Stimulated activated CD4-positive, alpha-beta T cell treated with anti-CD3 and anti-CD28 coated beads, Interleukin-4, amount 100 ng/mL, for 4 hours (primary cell): ENCODE measurements around the gene DDX20.

Source experiments
- DNase-seq, 2 experiments: peaks; one replicate each; pipeline ENCODE4 v3.0.0-alpha.2; 2020

The DDX20 gene

DNA sequence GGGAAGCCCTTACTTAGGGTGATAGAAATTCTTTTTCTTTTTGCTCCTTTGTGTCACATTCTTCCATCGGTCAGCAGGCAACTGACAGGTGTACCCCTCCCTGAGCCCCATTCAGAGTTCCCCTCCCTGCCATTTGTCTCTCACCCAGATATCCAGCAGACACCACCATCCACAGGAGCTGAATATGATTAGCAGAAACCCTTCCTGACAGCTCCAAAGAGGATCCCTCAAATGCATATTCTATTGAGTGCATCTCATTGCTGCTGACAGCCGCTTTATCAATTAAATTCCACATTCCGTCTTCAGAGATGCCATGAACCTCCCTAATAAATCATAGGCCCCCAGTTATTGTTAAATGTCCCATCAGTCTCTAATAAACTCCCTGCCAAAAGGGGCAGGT lies 6.1 kb upstream of the DDX20 start:
- DNase-seq, result no peak

DNA sequence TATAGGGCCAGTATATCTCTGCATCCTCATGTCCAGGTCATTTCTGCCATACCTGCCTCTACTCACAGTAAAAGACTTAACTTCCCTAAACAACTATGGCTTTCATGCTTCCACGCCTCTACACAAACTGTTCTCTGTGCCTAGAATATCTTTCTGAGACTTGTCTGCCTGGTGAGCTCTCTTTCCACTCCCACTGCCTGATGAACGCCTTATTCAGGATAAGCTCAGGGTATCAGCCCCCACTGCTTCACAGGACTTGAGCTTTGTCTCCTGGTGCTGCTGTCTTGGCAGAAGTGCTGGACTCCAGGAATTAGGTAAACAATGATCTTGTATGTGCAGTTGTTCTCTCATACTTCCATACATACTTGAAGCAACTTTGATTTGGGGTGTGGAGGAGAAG lies 4.8 kb upstream of the DDX20 start:
- no peak for DNase-seq

DNA sequence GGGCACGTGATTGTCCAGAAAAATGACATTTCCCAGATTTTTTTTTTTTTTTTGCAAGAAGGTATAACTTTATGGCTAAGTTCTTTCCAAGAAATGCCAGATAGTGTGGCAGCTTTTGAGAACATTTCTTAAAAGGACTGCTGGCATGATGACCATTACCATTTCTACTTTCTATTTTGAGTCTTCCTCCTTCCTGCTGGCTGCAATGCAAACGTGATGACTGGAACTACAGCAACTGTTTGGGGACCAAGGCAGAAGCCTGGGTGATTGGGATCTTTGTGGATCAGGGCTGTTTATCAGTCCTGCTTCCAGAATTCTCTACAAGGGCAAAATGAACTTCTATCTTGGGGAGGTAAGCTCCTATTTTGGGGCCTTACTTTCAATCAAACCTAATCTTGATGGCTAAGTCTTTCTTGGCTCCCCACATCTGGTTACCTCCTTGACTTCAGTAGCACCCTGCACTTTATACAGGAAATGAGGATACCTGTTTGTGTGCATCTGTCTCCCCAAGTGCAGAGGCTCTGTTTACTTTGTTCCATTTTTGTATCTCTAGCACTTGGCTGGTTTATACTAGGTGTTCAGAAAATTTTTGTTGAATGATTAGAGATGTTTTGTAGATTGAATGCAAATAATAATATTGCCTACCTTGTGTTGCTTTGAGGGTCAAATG lies 3.7 kb upstream of the DDX20 start:
- no peak for DNase-seq

DNA sequence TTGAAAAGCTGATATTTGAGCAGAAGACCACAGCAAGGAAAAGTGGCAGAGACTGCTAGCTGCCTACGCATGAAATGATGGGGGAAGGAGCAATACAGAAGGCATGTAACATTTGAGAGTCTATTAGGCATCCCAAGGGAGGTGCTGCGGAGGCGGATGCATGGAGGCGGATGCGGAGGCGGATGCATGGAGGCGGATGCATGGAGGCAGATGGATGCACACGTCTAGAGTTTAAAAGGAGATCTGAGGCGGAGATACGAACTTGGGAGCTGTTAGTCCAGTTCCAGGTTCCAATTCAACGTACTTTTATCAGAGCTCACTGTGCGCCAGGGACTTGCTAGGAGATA lies 744 bp upstream of the DDX20 start:
- peak; percentile 19 to 25 for DNase-seq

DNA sequence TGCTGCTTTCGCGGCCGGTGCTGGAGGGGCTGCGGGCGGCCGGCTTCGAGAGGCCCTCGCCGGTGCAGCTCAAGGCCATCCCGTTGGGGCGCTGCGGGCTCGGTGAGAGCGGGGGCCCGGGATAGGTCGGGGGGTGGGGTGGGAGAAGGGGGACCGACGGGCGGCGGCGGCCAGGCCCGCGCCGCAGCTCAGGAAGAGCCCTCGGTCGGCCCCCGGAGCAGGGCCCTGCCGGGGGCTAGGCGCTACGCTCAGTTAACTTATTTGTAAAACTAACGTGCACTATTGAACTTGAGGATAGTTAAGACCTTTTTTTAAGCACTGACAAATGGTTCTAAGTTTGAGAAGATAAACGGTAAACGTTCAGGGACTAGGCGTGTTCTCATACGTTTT lies 418 bp downstream of the DDX20 start:
- no peak for DNase-seq

DNA sequence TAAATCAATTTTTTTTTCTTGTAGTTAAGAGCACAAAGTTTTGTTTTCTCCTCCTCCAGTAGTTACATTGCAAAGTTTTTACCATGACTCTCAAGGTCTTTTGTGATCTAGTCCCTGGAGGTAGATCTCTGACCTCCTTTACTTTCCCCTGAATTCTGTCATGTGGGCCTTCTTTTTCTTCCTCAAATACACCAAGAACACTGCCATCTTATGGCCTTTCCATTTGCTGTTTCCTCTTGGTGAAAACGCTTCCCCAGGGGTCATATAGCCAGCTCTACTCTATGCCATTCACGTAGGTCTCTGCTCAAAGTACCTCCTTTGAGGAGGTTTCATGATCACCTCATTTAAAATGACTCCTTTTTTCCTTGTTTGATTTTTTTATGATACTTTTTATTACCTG lies 2.7 kb downstream of the DDX20 start:
- no peak for DNase-seq

DNA sequence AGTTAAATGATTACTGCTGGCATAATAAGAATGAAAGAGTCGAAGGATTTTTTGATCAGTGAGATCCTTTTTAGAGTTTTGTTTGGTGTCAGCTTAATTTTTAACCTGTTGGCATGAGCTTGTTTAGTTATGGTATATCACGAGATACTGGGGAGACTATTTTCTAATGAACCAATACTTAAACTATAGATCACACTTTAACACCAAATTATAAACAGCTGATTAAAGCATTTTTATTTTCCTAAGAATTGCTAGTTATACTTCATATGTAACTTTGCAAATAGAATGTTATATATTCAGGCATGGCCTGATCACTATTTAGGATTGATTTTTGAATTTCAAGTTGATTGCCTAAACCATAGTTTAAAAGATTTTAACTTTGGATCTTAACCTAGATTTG lies 6.0 kb downstream of the DDX20 start:
- DNase-seq, result no peak

DNA sequence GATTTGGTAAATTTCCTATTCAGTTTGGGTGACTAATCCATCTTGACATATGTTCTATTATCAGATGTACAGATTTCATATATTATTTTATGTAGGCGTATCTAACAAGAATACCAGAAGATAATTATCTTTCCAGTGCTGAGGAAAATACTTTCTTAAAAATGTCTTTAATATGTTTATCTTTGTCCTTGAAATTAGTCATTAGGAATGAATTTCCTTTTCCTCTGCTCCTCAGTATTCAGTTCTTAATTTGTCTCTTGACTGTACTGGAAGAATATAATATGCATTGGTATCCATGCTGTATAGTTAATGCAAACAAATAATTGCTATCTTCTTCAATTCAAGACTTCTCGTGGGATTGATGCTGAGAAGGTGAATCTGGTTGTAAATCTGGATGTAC lies 6.6 kb downstream of the DDX20 start:
- DNase-seq, result no peak

DNA sequence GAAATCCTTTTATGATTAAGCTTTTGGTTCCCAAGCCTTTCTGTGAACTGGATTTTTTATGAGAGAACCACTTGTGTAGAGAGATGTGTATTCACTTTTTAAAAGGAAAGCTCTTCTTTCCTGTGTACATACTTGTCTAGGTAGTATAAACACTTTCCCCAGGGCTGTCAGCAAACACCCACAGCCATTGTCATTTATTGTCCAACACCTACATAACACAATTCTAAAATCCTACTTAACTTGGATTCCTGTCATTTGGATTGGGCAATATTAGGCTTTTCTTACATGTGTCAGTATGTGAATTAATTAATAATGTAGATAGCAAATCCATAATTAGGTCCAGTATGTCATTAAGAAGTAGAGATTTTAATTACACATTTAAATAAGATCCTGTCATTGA lies 12.3 kb downstream of the DDX20 start:
- no peak for DNase-seq

DNA sequence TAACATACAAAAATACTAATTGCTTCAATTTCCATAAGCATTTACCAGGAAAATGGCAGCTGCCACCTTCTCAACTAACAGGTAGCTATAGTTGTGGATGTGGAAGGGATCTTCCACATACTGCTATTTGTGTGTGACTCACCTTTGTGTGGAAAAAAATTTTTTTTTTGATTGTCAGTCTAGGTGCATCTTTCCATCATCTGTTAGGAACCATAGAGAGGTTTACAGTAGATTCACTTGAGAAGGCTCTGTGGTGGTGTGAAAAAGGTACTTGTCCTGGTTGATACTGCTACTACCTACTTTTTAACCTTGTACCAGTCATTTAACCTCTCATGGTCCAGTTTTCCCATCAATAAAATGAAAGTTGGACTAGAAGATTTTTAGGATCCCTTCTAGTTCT lies 12.9 kb downstream of the DDX20 start:
- no peak for DNase-seq

DNA sequence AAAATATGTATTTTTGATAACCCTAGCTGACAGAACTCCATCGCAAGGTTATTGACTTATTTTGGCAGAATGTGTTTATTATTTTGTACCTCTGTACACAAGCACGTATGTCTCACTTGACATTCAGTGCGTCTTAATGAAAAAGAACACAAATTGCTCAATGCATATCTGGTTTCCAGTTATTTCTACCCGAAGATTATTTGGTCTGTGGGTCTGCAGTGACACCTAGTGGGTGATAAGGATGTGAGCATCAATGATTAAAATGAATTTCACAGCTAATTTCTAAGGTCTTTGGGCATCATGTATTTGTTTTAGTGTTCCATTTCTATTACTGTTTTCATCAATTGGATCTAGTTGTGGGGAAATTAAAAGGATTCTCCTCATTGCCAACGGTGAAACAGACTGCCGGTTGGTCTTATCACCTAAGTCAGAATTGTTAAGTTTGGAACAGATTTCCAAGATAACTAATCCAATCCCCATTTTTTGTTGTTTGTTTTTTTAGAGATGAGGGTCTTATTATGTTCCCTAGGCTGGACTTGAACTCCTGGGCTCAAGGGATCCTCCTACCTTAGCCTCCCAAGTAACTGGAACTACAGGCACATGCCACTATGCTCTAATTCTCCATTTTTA lies 13.9 kb downstream of the DDX20 start:
- DNase-seq, result peak in 1 of 2 experiments; percentile 42

DNA sequence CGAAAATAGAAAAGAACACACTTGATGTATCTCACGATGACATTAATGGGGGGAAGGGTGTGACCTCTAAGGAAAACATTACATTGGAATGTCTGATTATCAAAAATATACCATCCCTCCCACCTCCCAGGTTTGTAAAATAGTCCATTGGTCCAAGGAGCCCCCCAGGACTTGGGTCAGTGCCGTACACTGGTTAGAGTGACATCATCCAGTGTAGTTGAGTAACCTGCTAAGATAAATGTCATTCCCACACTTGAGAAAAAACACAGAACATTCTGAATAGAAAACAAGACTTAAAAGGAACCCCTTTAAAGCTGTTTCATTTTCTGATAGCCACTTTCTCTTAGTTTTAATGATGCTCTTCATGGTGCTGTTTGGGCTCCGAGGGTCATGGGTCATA lies 15.2 kb downstream of the DDX20 start:
- DNase-seq, result no peak

DNA sequence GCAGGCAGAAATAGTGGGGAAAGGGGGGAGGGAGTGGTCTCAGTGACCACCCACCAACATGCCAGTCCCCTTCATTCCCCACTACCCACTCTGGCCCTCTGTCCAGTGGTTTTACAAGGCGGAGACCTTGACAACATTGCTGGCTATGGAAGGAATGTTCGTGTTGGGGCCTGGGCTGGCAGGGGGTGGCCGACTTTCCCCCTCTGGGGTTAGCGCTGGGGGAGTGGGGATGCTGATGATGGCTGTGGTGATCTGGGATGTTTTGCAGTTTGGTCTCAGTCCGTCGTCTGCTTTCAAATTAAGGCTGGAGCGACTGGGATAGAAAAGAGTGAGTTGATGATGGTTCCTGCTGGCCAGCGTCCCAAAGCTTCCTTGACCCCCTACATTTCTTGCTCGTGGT lies 20.3 kb downstream of the DDX20 start:
- DNase-seq, result no peak

DNA sequence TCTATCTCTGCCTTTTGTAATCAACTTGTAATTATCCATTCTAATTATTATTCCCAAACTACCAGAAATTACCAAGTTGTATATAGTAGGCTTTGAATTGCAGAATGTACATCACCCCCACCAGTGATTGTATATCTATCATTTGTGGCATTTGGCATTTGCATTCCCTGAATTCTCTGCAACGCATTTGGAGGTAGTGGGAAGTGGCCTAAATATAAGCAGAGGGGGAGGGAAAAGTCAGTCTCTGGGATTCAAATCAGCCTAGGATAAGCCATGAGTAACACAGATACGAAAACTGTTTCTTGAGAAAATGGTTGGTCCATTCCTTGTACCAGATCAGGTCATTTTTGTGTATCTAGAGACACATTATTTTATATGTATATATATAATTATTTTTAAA lies 20.7 kb downstream of the DDX20 start:
- no peak for DNase-seq

DNA sequence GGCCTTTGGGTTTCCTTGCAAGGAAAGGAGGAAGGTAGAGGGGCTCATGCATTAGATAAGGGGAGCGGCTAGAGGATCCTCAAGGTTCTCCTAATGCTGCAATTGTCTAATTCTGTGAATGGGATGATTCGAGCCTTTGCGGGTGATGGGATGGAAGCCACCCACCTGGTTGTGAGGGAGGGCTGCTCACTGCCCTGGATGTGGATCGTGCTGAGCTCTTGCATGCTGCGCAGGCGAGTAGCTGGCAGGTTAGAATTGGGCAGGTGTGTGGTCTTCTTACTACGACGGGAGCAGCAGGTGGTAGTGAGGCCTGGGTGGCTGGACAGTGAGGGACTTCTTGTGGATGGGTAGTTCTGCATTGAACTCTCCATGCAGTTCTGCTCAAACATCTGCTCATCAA lies 21.2 kb downstream of the DDX20 start:
- no peak for DNase-seq

DNA sequence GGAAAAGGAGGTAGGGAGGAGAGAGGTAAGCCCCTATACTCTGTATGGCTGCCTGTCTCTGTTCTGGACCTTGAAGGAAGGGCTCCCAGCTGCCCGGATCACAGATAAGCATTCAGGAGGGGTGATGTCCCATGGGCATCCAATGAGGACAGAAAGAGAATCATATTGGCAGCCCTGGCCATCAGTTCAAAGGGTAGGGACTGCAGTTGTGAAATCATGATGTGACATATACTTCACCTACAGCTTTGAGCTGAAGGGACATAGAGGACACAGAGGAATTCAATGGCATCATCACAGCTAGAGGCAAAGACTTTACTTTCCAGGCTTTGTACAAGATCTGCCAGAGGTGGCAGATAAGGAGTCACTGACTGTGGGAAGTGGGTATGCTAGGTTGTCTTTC lies 21.6 kb downstream of the DDX20 start:
- no peak for DNase-seq

DNA sequence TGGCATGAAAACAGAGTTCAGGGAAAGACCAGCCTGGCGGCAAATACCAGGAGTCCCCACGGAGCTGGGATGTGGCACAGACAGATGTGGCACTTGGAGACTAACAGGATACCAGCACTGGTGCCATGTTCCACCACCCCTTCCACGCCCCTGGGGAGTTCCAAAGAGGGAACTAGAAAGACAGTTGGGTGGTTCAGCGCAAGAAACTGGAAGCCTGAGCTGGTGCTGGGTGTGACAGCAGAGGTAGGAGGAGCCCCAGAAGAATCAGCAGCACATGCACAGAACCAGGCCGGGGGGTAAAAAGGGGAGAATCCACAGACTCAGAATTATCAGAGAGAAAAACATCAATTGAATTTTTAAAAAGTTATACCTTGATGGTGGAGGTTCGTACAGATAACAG lies 22.4 kb downstream of the DDX20 start:
- DNase-seq, result no peak

DNA sequence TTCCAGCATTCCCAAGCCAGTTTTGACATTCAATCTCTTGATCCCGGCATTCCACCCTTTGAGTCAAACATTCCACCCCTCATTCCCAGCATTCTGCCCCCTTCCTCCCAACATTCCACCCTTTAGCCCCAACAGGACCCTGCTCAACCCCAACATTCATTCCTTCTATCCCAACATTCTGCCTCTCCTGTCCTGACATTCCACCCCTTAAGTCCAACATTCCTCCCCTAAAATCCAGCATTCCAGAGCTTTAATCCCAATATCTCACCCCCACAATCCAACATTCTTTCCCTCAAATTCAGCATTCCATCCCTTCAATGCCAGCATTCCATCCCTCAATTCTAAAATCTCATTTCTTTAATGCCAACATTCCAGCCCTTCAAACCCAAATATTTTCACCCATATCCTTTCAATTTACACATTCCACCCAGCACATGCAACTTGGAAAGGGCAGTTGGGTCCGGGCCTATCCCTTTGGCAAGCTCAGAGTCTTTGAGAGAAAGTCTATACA lies 22.9 kb downstream of the DDX20 start:
- DNase-seq, result no peak

DNA sequence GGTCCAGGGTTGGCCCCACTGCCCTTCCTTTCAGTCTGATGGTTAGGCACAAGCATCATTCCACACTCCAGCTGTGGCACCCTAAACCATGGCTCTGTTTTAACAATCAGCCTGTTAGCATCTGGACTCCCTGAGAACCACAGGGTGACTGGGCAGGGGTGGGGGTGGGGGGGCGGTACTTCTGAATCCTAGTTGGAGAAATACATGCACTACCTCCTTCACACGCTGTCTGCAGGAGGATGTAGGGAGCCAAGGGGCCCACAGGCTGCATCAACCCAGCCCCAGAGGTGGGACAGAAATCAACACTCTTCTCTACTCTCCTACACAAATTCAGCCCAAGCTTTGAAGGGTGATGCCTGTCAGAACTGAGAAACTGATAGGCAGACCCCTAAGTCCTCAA lies 23.8 kb downstream of the DDX20 start:
- DNase-seq, result no peak

DNA sequence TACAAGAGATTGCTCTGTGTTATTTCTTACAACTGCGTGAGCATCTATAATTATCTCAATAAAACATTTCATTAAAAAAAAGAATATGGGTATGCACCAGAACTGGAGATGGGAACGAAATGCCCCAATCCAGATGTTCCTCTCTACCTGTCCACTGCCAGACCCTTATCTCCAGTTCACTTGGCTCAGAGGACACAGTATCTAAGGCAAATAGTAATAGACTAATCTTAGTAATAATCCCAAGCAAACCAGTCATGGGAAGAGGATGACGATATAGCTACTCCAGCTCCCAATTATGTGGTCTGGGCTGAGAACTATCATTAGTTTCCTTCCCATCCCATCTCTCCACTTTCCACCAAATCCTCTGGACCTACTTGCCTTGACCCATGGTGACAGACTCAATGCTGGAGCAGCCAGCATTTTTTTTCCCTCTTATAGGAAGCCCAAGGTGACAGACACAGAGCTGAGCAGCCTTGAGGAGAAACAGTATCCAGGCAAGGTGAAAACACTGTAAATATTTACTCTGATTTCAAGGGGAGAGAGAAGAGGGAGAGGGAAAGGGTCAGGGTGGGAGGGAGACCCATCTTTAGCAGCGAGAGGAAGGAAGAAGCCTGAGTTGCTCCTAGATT lies 28.7 kb downstream of the DDX20 start:
- no peak for DNase-seq

DNA sequence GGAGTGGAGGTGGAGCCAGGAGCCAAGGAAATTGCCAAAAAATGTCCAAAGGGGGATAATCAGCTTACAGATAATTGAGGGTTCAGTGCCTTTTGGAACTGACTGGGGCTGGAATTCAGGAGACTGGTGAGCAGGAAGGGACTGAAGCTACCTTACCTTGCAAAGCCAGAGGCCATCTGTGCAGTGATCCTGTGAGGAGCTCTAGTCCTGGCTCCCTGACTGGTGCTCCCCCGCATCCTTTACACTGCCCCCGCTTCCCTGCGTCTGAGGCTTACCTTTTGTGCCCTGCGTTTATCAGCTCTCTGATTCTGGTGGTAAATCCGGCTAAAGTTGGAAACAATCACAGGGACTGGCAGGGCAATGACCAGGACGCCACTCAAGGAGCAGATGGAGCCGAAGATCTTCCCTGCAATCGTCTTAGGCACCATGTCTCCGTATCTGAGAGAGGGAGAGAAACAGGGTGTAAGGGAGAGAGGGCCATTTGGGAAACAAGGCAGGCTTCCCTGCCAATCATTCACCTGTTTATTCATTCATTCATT lies 31.0 kb downstream of the DDX20 start:
- DNase-seq, result no peak

DNA sequence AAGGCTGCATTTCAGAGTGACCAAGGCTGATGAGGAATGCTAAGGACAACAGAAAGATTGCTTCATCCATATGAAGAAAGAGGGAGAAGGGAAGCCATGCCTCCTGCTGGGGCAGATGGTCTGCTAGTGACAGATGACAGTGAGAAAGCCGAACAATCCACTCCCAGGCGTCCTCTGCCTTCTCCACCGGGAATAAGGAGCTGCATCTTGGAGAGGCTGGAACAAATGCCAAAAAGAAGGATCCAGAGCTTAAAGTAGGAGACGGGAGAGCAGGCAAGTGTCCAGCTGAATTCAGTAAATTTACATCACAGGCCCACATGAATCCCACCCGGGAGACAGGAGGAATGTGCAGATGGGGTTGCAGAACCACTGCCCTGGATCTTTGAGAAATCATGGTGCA lies 33.4 kb downstream of the DDX20 start:
- no peak for DNase-seq

DNA sequence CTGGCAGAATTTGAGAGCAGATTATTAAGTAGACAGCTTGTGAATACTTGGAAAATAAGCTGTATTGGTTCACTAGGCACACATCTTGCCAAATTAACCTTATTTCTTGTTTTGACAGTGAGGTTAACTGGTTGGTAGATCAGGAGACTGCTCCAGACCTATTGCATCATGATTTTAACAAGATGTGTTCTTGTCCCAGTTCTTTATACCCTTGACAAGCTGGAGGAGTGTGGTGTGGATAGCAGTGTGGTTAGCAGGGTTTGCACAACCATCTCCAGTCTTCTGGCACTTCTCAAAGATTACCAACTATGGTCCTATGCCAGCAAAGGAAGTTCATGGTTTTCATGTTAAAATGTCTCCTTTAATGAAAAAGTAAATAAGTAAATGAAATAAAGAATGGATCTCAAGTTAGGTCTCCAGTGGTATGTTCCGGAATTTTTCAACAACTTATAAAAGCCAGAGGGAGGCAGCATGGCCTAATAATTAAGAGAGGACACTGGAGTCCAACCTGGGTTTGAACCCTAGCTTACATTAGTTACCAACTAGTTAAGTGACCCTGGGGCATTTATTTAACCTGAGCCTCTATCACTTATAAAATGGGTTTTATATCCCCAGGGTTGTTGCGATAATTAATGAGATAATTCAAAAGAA lies 34.1 kb downstream of the DDX20 start:
- no peak for DNase-seq

DNA sequence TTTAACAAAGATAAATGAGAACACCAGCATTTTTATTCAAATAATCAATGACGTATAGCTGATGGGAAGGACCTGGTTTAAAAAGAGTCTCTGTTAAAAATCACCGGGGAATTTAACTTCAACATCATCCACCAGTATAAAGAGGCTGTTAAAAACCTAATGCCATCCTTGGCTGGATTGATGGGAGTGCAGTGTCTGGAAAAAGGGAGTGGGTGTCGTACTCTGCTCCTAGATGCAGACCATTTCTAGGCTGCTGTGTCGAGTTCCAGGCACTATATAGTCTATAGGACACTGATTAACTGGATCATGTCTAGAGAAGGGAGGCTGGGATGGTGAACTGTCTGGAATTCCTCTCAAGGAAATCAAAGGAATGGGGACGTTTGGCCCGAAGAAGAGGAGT lies 36.1 kb downstream of the DDX20 start:
- DNase-seq, result no peak
